Inflammatory macrophage treated with lipopolysaccharide for 4 hours (primary cell): ENCODE results near the gene PRSS2.
A peak's percentile ranks its signal among the peaks of the same experiment; 100 is the strongest.
"Not testable (repeated sequence)": the region's sequence is repeated elsewhere in the genome, so short reads cannot be mapped to it uniquely, and the experiment has no call there.

Experiments
- DNase-seq: peaks from one replicate; pipeline ENCODE4 v3.0.0-alpha.2; 2020

PRSS2 gene

GRCh38 chr7:142770661-142771352, at the start of gene PRSS2:
PRSS2 (plus strand) TSS chr7:142770970; CDS start chr7:142770983, 13 bp downstream.
- no peak for DNase-seq

- DNase-seq: no peak
Measured at GRCh38 chr7:142720986-142721385, 49.8 kb upstream of the PRSS2 start.

- DNase-seq: no peak
Measured at GRCh38 chr7:142722248-142722794, 48.4 kb upstream of the PRSS2 start.

GRCh38 chr7:142733271-142733670, 37.5 kb upstream of the PRSS2 start:
- DNase-seq: no peak

- DNase-seq: no peak
Measured at GRCh38 chr7:142739923-142740492, 30.8 kb upstream of the PRSS2 start.

- no peak for DNase-seq
Measured at GRCh38 chr7:142740786-142741185, 30.0 kb upstream of the PRSS2 start.

GRCh38 chr7:142741932-142742331, 28.8 kb upstream of the PRSS2 start:
- DNase-seq: not testable (repeated sequence)

GRCh38 chr7:142745091-142745635, 25.6 kb upstream of the PRSS2 start:
- DNase-seq: peak; percentile 8

GRCh38 chr7:142745745-142746144, 25.0 kb upstream of the PRSS2 start:
- no peak for DNase-seq

- peak; percentile 46 for DNase-seq
Measured at GRCh38 chr7:142746264-142746663, 24.5 kb upstream of the PRSS2 start.

GRCh38 chr7:142748410-142748809, 22.4 kb upstream of the PRSS2 start:
- not testable (repeated sequence) for DNase-seq

GRCh38 chr7:142749218-142749993, 21.4 kb upstream of the PRSS2 start, which contains the start of gene PRSS1:
PRSS1 (plus strand) TSS chr7:142749472; CDS start chr7:142749485, 13 bp downstream.
- DNase-seq: no peak

GRCh38 chr7:142750321-142750938, 20.3 kb upstream of the PRSS2 start:
- no peak for DNase-seq

- not testable (repeated sequence) for DNase-seq
Measured at GRCh38 chr7:142751526-142752175, 19.1 kb upstream of the PRSS2 start.

GRCh38 chr7:142752376-142753225, 18.2 kb upstream of the PRSS2 start:
- DNase-seq: no peak

GRCh38 chr7:142753366-142753765, 17.4 kb upstream of the PRSS2 start:
- no peak for DNase-seq

- DNase-seq: not testable (repeated sequence)
Measured at GRCh38 chr7:142753925-142754491, 16.8 kb upstream of the PRSS2 start.

- DNase-seq: no peak
Measured at GRCh38 chr7:142754681-142755575, 15.8 kb upstream of the PRSS2 start.

GRCh38 chr7:142758312-142758711, 12.5 kb upstream of the PRSS2 start:
- not testable (repeated sequence) for DNase-seq

GRCh38 chr7:142759433-142759832, 11.3 kb upstream of the PRSS2 start:
- DNase-seq: no peak
